Epidermal melanocyte (primary cell): ENCODE measurements around the gene HCFC1R1.
A peak's percentile ranks its signal among the peaks of the same experiment; 100 is the strongest.

Source experiments
- DNase-seq: peaks from one replicate; pipeline ENCODE4 v3.0.0; 2011; ENCODE audit warnings: low spot score; ENCODE audit not compliant: insufficient read length

HCFC1R1 gene

DNA sequence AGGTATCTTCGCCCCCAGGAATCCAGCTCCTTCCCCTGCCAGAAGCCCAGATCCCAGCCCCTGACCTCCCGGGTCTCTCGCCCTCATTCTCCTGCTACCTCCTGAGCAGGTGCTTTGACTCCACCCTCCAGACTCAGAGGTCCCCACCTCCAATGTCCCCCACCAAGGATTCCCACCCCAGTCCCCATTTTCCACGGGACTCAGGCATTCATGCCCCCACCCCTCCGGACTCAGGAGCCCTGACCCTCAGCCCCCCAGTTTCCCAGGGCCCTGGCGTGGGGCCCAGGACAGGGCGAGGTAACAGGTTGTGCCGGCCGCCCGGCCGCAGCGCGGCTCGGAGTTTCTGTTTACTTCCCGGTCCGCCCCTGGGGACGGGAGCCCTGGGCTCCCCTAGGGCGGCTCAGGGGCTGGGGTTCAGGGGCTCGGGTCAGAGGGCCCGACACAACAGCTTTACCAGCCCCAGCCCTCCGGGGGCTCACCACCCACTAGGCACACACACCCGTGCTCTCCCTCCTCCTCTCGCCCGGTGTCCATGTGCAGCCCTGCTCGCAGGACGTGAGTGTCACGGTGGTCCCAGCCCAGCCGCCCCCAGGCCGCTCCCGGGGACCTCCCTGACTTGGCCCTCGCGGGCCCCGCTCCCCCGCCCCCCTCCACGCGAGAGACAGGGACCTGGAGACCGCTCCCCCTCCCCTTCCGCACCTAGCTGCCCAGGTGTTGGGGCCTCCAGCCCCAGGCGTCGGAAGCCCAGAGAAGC is 12.4 kb upstream of the HCFC1R1 start:
- no peak for DNase-seq

DNA sequence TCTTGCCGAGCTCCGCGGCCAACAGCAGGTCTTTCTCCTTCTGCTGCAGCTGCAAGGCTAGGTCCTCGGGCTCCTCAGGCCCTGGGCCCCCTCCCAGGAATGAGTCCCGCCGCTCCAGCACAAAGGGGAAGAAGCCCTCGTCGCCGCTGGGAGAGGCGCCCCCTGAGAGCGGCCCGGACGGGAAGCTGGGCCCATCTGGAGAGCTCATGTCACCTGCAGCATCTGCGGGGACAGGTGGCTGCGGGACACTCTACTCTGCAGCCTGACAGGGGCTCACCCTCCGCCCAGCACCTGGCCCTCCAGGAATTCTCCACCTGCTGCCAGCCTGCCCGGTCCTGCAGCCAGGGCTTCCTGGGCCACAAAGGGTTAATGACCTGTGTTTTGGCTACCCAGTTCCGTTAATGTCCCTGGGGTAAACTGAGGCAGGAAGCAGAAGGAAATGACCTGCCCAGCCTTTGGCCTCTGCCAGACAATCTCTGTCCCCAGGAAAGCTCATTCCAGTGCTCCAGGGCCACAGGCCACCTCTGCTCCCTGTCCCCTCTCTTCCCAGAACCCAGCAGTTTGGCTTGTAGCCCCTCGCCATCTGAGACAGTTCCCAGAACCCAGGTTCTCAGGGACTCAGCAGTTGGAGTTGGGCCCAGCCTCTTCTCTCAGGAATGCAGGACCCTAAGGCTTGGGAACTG is 11.7 kb upstream of the HCFC1R1 start:
- DNase-seq: no peak

GRCh38 chr16:3032624-3033023 is 8.9 kb upstream of the HCFC1R1 start:
- DNase-seq: peak; percentile 66

DNA sequence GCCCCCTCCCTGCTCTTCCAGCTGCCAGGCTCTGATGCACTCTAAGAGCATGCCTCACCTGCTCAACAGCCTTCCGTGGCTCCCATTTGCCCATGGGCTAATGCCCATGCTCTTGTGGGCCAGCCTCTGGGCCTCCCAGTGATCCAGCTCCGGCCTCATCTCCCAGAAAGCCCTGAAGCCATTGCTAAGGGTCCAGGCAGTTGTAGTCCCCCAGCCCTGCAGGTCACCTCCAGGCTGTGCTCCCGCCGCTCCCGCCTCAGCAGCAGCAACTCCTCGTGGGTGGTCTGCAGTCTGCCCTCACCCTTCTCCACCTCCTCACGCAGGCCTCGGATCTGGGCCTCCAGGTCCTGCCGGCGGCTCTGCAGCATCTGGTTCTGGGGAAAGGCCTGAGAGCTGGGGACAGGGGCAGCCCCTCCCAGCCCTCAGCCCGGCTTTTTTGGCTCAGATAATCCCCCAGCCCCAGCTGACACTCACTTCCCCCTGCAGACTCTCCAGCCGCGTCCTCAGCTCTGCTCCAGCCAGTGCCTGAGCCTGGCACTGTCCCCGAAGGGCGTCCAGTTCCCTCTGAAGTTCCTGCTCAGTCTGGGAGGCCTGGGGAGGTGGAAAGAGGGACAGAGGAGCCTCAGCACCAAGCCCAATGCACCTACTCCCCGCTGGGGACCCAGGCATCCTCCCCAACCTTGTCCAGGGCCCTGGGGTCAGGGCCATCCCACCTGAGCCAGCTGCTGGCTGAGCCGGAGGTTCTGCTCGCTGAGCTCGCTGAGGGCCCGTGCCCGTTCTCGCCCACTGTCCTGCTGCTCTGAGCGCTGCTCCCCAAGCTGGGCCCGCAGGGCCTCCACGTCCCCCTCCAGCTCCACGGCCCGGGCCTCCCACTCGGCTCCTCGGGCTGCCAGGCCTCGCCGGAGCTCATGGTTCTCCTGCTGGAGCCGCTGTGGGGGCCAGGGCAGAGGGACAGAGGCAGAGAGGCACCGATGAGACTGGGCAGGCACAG is 6.8 kb upstream of the HCFC1R1 start:
- no peak for DNase-seq

DNA sequence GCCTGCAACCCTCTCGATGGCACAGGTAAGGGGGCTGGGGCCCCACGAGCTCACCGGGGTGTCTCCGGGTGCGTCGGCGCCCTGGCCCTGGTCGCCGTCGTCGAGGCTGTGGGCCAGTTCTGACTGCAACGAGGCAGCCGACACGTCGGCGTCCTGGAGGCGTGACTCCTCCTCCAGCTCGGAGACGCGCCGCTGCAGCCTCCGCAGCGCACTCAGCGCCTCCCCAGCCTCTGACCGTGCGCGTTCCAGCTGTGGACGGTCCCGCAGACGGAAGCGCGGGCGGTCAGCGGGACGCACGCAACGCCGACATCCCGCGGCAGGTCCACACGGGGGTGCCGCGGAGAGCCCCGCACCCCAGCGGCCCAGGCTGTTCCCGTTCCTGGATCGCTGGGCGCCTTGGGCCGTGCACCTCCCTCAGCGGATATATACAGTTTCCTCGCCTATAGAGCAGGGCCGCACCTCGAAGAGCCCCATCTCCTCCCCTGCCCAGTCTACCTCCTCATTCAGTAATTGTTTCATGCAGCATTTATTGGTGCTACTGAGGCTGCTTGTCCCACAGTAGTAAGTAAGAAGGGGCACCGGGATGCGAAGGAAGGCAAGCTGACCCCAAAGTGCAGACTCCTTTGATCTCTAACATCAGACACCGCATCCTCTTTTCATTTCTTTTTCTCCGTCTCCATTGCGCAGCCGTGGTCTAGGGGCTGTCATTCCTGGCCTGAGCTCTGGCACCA is 5.9 kb upstream of the HCFC1R1 start:
- DNase-seq: no peak

- DNase-seq: no peak
Observed at GRCh38 chr16:3028716-3029319, 5.1 kb upstream of the HCFC1R1 start.

- peak; percentile 65 for DNase-seq
Observed at GRCh38 chr16:3027983-3028715, 4.4 kb upstream of the HCFC1R1 start.

GRCh38 chr16:3027489-3027795 is 3.7 kb upstream of the HCFC1R1 start:
- DNase-seq: no peak

- DNase-seq: no peak
Observed at GRCh38 chr16:3026609-3027488, 3.1 kb upstream of the HCFC1R1 start.

GRCh38 chr16:3026003-3026378 is 2.2 kb upstream of the HCFC1R1 start:
- no peak for DNase-seq

DNA sequence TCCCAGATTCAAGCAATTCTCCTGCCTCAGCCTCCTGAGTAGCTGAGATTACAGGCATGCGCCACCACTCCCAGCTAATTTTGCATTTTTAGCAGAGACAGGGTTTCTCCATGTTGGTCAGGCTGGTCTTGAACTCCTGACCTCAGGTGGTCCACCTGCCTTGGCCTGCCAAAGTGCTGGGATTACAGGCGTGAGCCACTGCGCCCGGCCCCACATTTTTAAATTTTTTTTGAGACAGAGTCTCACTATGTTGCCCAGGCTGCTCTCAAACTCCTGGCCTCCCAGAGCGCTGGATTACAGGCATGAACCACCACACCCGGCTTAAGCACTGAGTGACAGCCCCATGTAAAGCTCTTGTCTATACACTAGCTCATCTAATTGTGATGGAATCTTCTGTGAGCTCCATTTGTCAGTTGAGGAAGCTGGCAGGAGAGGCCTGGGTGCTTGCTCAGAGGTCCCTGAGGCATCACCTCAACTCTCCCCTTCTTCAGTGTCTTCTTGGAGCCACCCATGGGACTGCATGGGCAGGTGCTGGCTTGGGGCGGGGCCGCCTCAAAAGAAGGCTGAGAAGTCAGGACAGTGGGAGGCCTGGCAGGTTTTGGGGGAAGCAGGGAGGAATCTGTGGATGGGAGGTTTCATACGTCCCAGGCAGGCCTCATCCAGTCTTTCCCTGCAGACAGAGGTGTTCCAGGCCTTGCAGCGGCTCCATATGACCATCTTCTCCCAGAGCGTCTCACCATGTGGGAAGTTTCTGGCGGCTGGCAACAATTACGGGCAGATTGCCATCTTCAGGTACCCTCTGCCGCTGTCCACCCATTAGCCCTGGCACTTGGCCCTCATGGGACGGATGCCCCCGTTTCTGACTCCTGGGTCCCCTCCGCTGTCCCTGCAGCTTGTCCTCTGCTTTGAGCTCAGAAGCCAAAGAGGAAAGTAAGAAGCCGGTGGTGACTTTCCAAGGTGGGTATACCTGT is 1.6 kb upstream of the HCFC1R1 start:
- no peak for DNase-seq

DNA sequence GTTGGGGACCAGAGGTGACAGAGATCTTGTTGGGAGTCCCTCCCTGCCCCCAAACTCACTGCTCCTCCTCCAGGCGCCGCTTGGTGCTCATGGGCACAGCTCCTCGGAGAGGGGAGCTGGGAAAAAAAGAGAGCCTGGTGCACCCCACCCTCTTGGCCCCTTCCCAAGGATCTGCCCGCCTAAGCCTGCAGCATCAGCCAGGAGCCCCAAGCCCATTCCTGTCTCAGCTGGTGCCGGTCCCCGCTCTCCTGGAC is 400 bp downstream of the HCFC1R1 start:
- no peak for DNase-seq

DNA sequence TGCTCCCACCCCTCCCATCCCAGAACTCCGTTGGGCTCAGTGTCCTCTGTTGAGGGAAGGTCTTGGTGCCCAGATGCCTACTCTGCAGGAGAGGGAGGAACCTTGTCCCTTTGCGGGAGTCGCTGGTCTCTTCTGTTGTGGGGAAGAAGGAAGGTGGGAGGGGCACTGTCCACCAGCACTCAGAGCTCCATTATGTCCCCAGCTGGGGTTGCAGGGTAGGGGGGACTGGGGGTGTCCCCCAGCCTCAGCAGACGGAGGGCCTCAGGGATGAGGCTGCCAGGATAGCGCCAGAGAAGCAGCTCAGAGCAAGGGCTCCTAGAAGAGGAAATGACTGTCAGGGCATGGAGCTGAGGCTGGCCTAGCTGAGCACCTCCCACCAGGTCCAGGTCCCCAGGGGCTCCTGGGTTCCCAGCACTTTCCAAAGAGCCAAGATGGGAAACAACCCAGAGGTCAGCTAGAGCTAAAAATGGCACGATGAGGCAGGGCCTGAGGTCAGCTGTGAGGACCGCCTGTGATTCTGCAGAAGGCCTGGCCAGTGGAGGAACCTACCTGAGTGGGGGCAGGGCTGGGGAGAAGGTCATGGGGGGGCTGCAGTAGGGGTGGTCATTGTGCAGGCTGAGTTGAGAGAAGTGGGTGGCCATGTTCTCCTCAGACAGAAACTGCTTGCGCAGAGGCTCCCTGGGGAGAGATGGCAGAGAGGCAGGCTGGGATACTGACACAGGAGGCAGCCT is 893 bp downstream of the HCFC1R1 start:
- no peak for DNase-seq

DNA sequence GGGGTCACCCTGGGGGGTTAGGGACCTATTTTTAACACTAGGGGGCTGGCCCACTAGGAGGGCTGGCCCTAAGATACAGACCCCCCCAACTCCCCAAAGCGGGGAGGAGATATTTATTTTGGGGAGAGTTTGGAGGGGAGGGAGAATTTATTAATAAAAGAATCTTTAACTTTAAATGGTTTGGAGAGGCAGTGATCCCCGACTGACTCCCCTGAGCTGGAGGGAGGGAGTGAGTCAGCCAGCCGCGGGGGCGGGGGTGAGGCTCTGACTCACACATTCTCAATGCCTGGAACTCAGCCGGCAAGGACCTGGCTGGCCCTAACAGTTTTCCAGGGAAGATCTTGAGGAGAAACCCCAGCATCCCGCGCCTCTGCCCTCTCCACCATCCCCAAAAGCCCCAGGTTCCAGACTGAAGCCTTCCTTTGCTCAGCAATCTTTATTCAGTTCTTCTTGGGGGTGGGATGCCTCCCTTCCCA is 1.5 kb downstream of the HCFC1R1 start:
- DNase-seq: peak; percentile 80

GRCh38 chr16:3021449-3022207 is 2.1 kb downstream of the HCFC1R1 start:
- peak; percentile 63 for DNase-seq

- DNase-seq: no peak
Observed at GRCh38 chr16:3020604-3021448, 2.9 kb downstream of the HCFC1R1 start.
